HEK293 (cell line): Measurements from ENCODE around the gene XKRX.

ENCODE experiments used
- CTCF ChIA-PET: fragments of 350-600 bp; formaldehyde crosslinking; extraction: SDS; loops from one replicate; lab custom pipeline; 2021; ENCODE audit warnings: antibody characterized with exemption; lab: Yijun Ruan, JAX
- POLR2A ChIA-PET: fragments of 300-600 bp; formaldehyde crosslinking; extraction: SDS; loops from one replicate; lab custom pipeline; 2020; ENCODE audit warnings: antibody characterized with exemption, inconsistent platforms; lab: Yijun Ruan, JAX
- H3K27ac ChIP-seq: fragments of 200-500 bp; sonication (Bioruptor generic); 2 replicates; pipeline ENCODE4 v1.5.1; 2014; ENCODE audit warnings: low read depth, low read length, control low read depth, inconsistent platforms; ENCODE audit errors: extremely low read depth
- H3K36me3 ChIP-seq, 2 experiments: fragments of 200-500 bp in 1 of 2; sonication (Bioruptor generic) in 1 of 2; 1 replicate in 1 of 2; 2 replicates in 1 of 2; pipeline ENCODE4 v1.5.1; 2014 to 2017; ENCODE audit warnings: inconsistent platforms in 2 of 2, low read length in 2 of 2; ENCODE audit not compliant: control insufficient read depth in 2 of 2, insufficient read depth in 1 of 2
- H3K4me1 ChIP-seq: fragments of 200-500 bp; sonication (Bioruptor generic); 2 replicates; pipeline ENCODE4 v1.5.1; 2014; ENCODE audit warnings: mild to moderate bottlenecking, low read length, inconsistent platforms; ENCODE audit not compliant: control insufficient read depth, insufficient read depth
- H3K4me3 ChIP-seq: 2 replicates; pipeline ENCODE4 v1.5.1; 2011; ENCODE audit warnings: low read depth, mild to moderate bottlenecking, control low read depth, low read length, moderate library complexity
- H3K9me3 ChIP-seq: fragments of 200-500 bp; sonication (Bioruptor generic); 2 replicates; pipeline ENCODE4 v1.5.1; 2014; ENCODE audit warnings: low read depth, low read length, inconsistent platforms; ENCODE audit not compliant: control insufficient read depth, insufficient read depth
- BCL11A ChIP-seq: fragments of 450-650 bp; formaldehyde crosslinking; IDR thresholded peaks from 2 replicates; pipeline ENCODE4 v1.5.1; 2016; ENCODE audit warnings: low read depth, missing biosample characterization, missing genetic modification characterization
- FEZF1 ChIP-seq: fragments of 450-650 bp; formaldehyde crosslinking; IDR thresholded peaks from 2 replicates; pipeline ENCODE4 v1.5.1; 2016; ENCODE audit warnings: missing biosample characterization, missing genetic modification characterization
- GLIS1 ChIP-seq: fragments of 450-650 bp; formaldehyde crosslinking; IDR thresholded peaks from 2 replicates; pipeline ENCODE4 v1.5.1; 2016; ENCODE audit warnings: missing biosample characterization, missing genetic modification characterization
- HOXA7 ChIP-seq: sonication (generic); formaldehyde crosslinking; IDR thresholded peaks from 2 replicates; pipeline ENCODE4 v1.8.1; 2022; ENCODE audit warnings: missing genetic modification reagents, borderline replicate concordance
- HOXC10 ChIP-seq: sonication (generic); formaldehyde crosslinking; IDR thresholded peaks from 2 replicates; pipeline ENCODE4 v1.8.1; 2023; ENCODE audit warnings: mild to moderate bottlenecking, missing genetic modification reagents
- INSM2 ChIP-seq: fragments of 450-650 bp; formaldehyde crosslinking; IDR thresholded peaks from 2 replicates; pipeline ENCODE4 v1.5.1; 2016; ENCODE audit warnings: missing biosample characterization, missing genetic modification characterization
- KLF8 ChIP-seq: fragments of 450-650 bp; formaldehyde crosslinking; IDR thresholded peaks from 2 replicates; pipeline ENCODE4 v1.5.1; 2016; ENCODE audit warnings: missing biosample characterization, missing genetic modification characterization
- KLF9 ChIP-seq: fragments of 450-650 bp; formaldehyde crosslinking; IDR thresholded peaks from 2 replicates; pipeline ENCODE4 v1.5.1; 2016; ENCODE audit warnings: missing biosample characterization, missing genetic modification characterization, low read depth
- MEIS1 ChIP-seq: sonication (generic); formaldehyde crosslinking; IDR thresholded peaks from 2 replicates; pipeline ENCODE4 v1.8.1; 2022; ENCODE audit warnings: missing genetic modification reagents, mild to moderate bottlenecking, borderline replicate concordance
- MZF1 ChIP-seq: fragments of 450-650 bp; formaldehyde crosslinking; IDR thresholded peaks from 2 replicates; pipeline ENCODE4 v1.5.1; 2017; ENCODE audit warnings: missing biosample characterization, missing genetic modification characterization, borderline replicate concordance
- TRIM28 ChIP-seq: IDR thresholded peaks from 2 replicates; pipeline ENCODE4 v1.6.1; 2011; ENCODE audit warnings: low read length, control low read depth, borderline replicate concordance
- ZBTB20 ChIP-seq: fragments of 450-650 bp; formaldehyde crosslinking; IDR thresholded peaks from 2 replicates; pipeline ENCODE4 v1.5.1; 2016; ENCODE audit warnings: missing biosample characterization, missing genetic modification characterization
- ZBTB6 ChIP-seq: fragments of 450-650 bp; formaldehyde crosslinking; IDR thresholded peaks from 2 replicates; pipeline ENCODE4 v1.5.1; 2017; ENCODE audit warnings: missing biosample characterization, missing genetic modification characterization
- ZFHX2 ChIP-seq: fragments of 450-650 bp; formaldehyde crosslinking; conservative IDR thresholded peaks from 2 replicates; pipeline ENCODE4 v1.5.1; 2016; ENCODE audit warnings: missing biosample characterization, missing genetic modification characterization
- ZFP37 ChIP-seq: fragments of 450-650 bp; formaldehyde crosslinking; IDR thresholded peaks from 2 replicates; pipeline ENCODE4 v1.5.1; 2016; ENCODE audit warnings: missing biosample characterization, missing genetic modification characterization
- ZIC2 ChIP-seq: fragments of 450-650 bp; formaldehyde crosslinking; IDR thresholded peaks from 2 replicates; pipeline ENCODE4 v1.5.1; 2016; ENCODE audit warnings: missing biosample characterization, missing genetic modification characterization
- ZNF133 ChIP-seq: fragments of 450-650 bp; formaldehyde crosslinking; IDR thresholded peaks from 2 replicates; pipeline ENCODE4 v1.5.1; 2016; ENCODE audit warnings: missing biosample characterization, missing genetic modification characterization
- ZNF16 ChIP-seq: fragments of 450-650 bp; formaldehyde crosslinking; IDR thresholded peaks from 2 replicates; pipeline ENCODE4 v1.5.1; 2016; ENCODE audit warnings: low read depth, missing biosample characterization, missing genetic modification characterization
- ZNF211 ChIP-seq: fragments of 450-650 bp; formaldehyde crosslinking; IDR thresholded peaks from 2 replicates; pipeline ENCODE4 v1.5.1; 2016; ENCODE audit warnings: low read depth, missing biosample characterization, missing genetic modification characterization
- ZNF239 ChIP-seq: fragments of 450-650 bp; formaldehyde crosslinking; IDR thresholded peaks from 2 replicates; pipeline ENCODE4 v1.5.1; 2016; ENCODE audit warnings: missing biosample characterization, missing genetic modification characterization
- ZNF248 ChIP-seq: fragments of 450-650 bp; formaldehyde crosslinking; IDR thresholded peaks from 2 replicates; pipeline ENCODE4 v1.5.1; 2017; ENCODE audit warnings: missing biosample characterization, missing genetic modification characterization
- ZNF280C ChIP-seq: fragments of 450-650 bp; formaldehyde crosslinking; IDR thresholded peaks from 2 replicates; pipeline ENCODE4 v1.5.1; 2016; ENCODE audit warnings: missing biosample characterization, missing genetic modification characterization
- ZNF366 ChIP-seq: fragments of 450-650 bp; formaldehyde crosslinking; conservative IDR thresholded peaks from 2 replicates; pipeline ENCODE4 v1.5.1; 2016; ENCODE audit warnings: missing biosample characterization, missing genetic modification characterization
- ZNF398 ChIP-seq: fragments of 450-650 bp; formaldehyde crosslinking; IDR thresholded peaks from 2 replicates; pipeline ENCODE4 v1.5.1; 2017; ENCODE audit warnings: missing biosample characterization, missing genetic modification characterization
- ZNF416 ChIP-seq: fragments of 450-650 bp; formaldehyde crosslinking; IDR thresholded peaks from 2 replicates; pipeline ENCODE4 v1.5.1; 2016; ENCODE audit warnings: missing biosample characterization, missing genetic modification characterization
- ZNF423 ChIP-seq: fragments of 450-650 bp; formaldehyde crosslinking; IDR thresholded peaks from 2 replicates; pipeline ENCODE4 v1.5.1; 2016; ENCODE audit warnings: missing biosample characterization, missing genetic modification characterization
- ZNF544 ChIP-seq: fragments of 450-650 bp; formaldehyde crosslinking; IDR thresholded peaks from 2 replicates; pipeline ENCODE4 v1.5.0; 2017; ENCODE audit warnings: missing biosample characterization, missing genetic modification characterization
- ZNF560 ChIP-seq: fragments of 450-650 bp; formaldehyde crosslinking; IDR thresholded peaks from 2 replicates; pipeline ENCODE4 v1.5.1; 2017; ENCODE audit warnings: missing biosample characterization, missing genetic modification characterization, borderline replicate concordance
- ZNF561 ChIP-seq: fragments of 450-650 bp; IDR thresholded peaks from 2 replicates; pipeline ENCODE4 v1.5.1; 2018; ENCODE audit warnings: missing biosample characterization, missing genetic modification characterization, borderline replicate concordance
- ZNF623 ChIP-seq: fragments of 450-650 bp; formaldehyde crosslinking; IDR thresholded peaks from 2 replicates; pipeline ENCODE4 v1.5.1; 2016; ENCODE audit warnings: missing biosample characterization, missing genetic modification characterization
- ZNF624 ChIP-seq: fragments of 450-650 bp; formaldehyde crosslinking; IDR thresholded peaks from 2 replicates; pipeline ENCODE4 v1.5.1; 2017; ENCODE audit warnings: missing biosample characterization, missing genetic modification characterization
- ZNF670 ChIP-seq: fragments of 450-650 bp; formaldehyde crosslinking; IDR thresholded peaks from 2 replicates; pipeline ENCODE4 v1.5.1; 2016; ENCODE audit warnings: missing biosample characterization, missing genetic modification characterization, low read depth
- ZNF776 ChIP-seq: fragments of 450-650 bp; formaldehyde crosslinking; IDR thresholded peaks from 2 replicates; pipeline ENCODE4 v1.5.0; 2017; ENCODE audit warnings: missing biosample characterization, missing genetic modification characterization, borderline replicate concordance

The XKRX gene

GRCh38 chrX:100911731-100912130, 17.0 kb downstream of the XKRX start:
- ChIA-PET POLR2A (no interaction called here), CTCF (no interaction called here)
- Histone ChIP-seq H3K9me3 (no peaks in the 10 kb centered on the region), H3K4me3 (no peak overlapping the region), H3K27ac (no peak overlapping the region), H3K36me3 (no peaks in the 10 kb centered on the region), H3K4me1 (no peaks in the 10 kb centered on the region)
- TF ChIP-seq ZIC2 (tag by site-specific recombination) (no peak), HOXC10 (CRISPR knock-in tag) (no peak), MEIS1 (CRISPR knock-in tag) (no peak), MZF1 (tag by site-specific recombination) (no peak), ZNF423 (no peak), ZNF398 (tag by site-specific recombination) (no peak), ZNF239 (no peak), ZNF560 (tag by site-specific recombination) (no peak), ZNF561 (tag by site-specific recombination) (no peak), ZNF776 (tag by site-specific recombination) (no peak), ZBTB6 (no peak), ZNF16 (tag by site-specific recombination) (no peak), BCL11A (tag by site-specific recombination) (no peak), ZNF280C (tag by site-specific recombination) (no peak), ZNF623 (tag by site-specific recombination) (no peak), ZNF670 (tag by site-specific recombination) (no peak), ZNF366 (no peak)

- Histone ChIP-seq H3K27ac (no peak overlapping the region), H3K4me3 (no peak overlapping the region), H3K4me1 (no peaks in the 10 kb centered on the region), H3K9me3 (no peaks in the 10 kb centered on the region), H3K36me3 (no peaks in the 10 kb centered on the region)
- POLR2A ChIA-PET: no interaction called here
- TF ChIP-seq ZNF544 (tag by site-specific recombination) (no peak), ZBTB20 (tag by site-specific recombination) (no peak), INSM2 (tag by site-specific recombination) (no peak), TRIM28 (no peak), ZNF416 (tag by site-specific recombination) (no peak), ZNF133 (tag by site-specific recombination) (no peak), FEZF1 (no peak), ZNF211 (no peak), KLF9 (tag by site-specific recombination) (no peak), BCL11A (tag by site-specific recombination) (no peak), ZFP37 (tag by site-specific recombination) (no peak), HOXA7 (CRISPR knock-in tag) (no peak), ZNF248 (no peak), GLIS1 (tag by site-specific recombination) (no peak), ZFHX2 (tag by site-specific recombination) (no peak), ZNF624 (tag by site-specific recombination) (no peak), KLF8 (no peak), ZIC2 (tag by site-specific recombination) (no peak)
- CTCF ChIA-PET: interaction anchor here (0.6 kb wide), 1 partner anchor 341 kb away, joined by 3 read pairs; no protein-coding TSS in a partner anchor
Observed at GRCh38 chrX:100905620-100906019, 23.1 kb downstream of the XKRX start.
